Measurements from ENCODE around the gene TNNC1.

Gene TNNC1

DNA sequence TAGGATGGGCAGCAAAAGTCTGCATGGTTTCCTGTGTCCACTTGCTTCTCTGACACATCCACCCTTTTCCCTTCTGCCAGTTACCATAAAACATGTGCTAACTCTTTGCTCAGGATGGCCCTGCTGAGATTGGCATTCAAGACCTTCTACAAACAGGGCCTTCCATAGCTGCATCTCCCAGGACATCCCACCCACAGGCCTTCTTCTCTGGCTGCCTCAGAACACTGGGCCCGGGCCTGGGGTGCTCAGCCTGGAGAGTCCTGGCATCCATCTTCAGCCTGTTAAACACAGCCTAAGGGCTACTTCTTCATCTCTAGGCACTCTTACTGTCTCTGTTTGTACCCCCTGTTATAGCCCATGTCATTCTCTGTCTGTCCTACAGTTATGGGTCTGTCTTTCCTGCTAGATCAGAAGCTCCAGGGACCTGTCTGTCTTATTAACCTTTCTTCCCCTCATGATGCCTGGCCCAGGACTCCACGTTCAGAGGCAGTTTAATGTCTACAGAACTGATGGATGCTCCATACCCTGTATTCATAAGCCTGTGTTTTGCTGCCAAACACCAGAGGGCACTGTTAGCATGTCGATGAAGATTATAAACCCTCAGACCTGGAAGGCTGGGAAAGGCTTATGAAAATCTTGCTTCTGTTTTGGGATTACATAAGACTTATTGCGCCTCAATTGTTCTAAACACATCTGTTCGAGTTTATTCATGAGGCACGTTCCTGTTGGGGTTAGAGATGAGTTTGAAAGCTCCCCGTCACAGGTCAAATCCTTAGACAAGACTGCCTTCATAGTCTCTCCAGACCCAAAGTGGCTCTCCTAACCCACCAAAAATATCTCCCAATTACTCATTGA lies 25.5 kb downstream of the TNNC1 start:
- peak; percentile 72 for DNase-seq

DNA sequence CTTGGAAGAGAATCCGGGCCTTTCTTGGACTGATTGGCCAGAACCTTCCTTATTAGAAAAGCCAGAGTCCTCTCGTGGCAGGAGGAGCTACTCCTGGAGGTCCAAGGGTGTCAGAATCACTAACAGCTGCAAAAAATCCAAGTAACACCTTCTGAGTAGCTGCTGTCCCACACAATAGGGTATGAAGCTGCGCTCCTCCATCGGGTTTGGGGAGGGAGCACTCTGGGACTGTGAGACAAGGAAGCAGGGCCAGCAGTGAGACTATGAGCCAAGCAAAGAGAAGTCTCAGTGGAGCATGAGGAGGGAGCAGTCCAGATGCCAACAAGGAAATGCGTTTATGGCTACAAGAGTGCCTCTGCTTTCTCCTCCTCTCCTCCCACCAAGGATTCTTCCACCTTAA lies 30.7 kb downstream of the TNNC1 start:
- DNase-seq: no peak

DNA sequence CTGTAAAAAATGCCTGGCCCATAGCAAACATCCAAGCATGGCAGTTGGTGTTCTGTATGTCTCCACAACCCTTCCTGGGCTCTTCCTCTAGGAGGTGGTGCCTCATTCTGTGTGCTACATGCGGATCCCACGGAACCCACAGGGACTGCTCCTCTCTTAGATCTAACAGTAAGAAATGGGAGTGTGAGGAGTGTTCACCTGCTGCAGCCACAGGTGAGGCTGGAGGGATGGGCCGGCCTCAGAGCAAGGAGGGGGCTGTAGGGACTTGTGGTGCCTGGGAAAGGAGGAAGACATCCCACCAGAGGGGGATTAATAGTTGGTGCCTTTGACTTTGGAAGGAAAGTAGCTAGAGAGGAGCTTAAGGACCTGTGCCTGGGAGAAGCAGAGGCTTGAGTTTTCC lies 31.2 kb downstream of the TNNC1 start:
- no peak for DNase-seq

DNA sequence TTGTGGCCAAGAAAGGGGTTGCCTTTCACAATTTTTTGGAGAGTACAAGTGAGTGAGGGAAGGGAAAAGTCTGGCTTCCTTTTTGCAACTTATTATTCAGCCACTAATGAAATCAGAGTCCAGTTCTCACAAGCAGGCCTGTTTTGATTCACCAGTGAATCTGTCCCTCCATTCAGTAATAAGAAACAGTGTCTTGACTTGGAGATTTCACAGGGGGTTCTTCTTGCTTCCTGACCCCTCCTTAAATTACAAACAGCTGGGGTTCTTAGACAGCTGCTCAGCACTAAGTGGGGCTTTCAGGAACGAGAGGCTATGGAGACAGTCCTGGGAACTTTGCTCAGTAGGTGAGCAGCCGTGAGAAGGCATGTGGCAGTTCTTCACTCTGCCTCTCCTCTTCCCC lies 33.5 kb downstream of the TNNC1 start:
- no peak for DNase-seq

DNA sequence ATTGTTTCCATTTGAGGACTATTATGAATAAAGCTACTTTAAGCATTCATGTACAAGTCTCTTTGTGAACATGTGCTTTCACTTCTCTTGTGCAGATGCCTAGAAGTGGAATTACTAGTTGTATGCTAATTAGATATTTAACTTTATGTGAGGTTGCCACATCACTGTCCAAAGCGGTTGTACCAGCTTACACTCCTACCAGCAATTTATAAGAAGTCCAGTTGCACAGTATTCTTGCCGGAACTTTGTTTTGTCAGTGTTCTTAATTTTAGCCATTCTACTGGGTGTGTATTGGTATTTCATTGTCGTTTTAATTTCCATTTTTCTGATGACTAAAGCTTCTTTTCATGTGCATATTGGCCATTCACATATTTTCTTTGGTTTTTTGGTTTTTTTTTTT lies 38.0 kb downstream of the TNNC1 start:
- DNase-seq: no peak

DNA sequence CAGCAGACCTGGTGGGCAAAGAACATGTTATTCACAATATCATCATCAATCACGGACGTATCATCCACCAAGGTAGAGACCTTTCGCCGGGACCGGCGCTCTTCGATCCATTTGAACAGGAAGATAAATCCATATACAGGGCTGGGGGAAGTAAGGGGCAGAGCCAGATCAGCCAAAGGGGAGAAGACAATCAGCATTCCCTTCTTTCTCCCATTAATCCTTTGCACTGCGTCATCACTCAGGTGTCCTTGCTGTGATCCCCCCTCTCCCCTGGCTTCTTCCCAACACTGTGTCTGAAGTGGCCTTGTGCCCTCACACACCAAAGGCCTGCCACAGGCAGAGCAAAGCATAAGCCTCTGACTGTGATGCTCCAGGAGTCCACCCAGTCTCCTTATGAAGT lies 45.4 kb downstream of the TNNC1 start:
- DNase-seq: no peak

DNA sequence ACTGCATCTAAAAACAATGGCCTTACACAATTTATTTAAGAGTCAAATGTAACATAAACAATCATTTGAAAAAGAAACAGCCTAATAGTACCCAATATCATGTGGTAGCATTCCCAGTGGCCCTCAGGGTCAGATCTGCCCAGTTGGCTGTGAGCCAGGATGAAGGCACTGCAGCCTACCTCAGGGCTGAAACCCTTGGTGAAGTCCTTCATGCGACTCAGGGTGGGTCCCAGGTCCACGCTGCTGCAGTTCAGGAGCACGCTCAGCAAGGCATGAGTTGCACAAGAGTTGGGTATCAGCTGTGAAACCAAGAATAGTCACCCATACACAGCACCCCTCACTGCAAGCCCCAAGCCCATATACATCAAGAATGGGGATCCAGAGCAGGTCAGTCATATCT lies 46.1 kb downstream of the TNNC1 start:
- DNase-seq: no peak

DNA sequence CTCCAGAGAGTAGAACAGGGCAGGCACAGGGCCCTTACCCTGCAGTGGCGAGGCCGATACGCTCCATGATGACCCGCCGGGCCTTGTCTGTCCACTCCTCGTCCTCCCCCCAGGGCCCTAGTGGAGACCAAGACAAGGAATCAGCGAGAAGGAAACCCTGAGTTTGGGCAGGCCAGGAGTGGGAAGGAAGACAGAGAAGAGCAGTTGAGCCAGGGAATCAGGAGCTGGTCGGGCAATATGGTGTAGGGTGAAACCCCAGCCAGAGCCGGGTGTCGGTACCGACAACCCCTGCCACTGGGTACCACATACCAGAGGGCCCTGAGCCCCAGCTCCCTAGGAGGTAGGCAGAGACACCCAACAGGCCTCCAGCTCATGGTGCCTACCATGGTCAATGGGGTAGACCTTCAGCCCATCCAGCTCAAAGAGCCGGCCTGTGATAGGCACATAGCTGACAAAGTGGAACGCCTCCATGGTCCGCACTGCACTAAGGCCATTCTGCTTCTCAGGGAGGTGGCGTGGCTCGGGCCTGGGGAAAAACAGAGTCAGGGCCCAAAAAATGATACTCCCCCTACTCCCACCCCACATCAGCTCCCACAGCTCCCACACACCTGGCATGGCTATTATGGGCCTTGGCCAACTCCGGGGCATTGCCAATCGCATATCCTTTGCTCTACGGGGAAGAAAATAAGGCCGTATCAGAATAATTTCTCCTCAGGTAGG lies 46.9 kb downstream of the TNNC1 start:
- no peak for DNase-seq

DNA sequence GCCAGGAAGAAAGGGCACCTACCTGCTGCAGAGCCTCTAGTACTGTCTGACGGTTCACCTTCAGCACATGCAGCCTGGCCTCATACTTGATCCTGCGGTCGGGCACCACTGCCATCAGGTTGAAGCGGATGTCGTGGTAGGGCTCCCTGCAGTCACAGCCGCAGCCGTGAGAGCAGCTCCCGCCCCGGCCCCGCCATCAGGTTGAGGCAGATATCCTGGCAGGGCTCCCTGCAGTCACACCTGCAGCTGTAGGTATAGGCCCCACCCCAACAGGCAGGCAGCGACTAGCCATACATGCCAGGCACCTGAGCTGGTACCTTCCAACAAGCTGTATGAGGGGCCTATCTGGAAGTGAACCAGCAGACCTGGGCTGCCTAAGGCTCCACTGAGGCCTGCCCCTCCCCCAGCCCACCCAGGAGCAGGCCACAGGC lies 47.6 kb downstream of the TNNC1 start:
- DNase-seq: no peak

DNA sequence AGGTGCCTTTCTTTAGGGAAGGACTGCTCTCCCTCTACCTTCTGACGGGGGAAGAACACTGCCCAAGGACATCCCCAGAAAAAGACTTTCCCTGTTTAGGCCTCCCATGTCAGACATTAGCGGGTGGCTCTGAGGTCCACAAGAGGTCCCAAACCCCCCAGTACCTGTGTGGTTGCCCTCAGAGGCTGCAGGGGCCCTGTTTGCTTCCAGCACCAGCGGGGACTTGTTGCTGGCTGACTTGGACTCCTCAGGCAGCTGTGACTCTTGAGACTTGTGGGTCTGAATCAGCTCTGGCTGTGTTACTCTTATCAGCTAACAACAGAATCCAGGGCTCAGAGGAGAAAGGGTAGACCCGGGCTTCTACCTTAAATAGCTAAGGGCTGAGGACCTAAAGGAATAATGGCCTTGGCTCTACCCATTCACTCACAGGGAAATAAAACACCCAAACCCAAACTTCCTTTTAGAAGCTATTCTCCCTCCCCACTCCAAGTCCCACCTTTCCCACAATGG lies 48.2 kb downstream of the TNNC1 start:
- peak; percentile 11 for DNase-seq

DNA sequence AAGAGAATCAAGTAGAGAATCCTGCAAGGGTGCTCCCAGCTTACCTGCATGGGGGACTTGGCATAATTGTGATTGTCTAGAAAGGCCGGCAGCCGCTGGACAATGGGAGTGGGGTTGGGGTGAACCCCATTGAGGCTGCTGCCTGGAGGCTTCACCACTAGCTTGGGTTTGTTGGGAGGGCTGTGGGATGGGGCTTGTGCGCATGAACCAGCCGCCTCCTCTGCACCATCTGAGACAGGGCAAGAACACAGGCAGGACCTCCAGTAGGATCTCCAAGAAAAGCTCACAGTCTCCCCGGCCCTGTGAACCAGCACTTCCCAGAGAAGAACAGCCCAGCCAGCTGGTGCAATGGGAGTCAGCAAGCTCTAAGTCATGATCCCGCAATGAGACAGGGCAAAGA lies 48.8 kb downstream of the TNNC1 start:
- no peak for DNase-seq

DNA sequence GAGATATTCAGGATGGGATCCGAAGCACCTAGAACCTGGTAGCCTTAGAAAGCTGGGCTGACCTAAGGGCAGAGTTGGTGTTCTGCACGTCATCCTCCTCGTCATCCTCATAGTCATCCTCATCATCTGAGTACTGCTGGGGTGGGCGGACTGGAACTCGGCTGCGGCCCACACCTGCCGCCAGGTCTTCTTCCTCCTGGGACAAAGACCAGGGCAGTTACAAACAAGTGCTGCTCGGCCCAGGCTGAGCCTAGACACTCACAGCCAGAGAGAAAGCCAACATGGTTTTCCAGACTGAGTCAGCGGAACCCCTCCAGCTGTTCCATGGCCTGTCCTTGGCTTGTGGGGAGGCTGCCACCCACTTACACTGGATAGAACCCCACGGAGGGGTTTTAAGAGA lies 49.5 kb downstream of the TNNC1 start:
- no peak for DNase-seq

DNA sequence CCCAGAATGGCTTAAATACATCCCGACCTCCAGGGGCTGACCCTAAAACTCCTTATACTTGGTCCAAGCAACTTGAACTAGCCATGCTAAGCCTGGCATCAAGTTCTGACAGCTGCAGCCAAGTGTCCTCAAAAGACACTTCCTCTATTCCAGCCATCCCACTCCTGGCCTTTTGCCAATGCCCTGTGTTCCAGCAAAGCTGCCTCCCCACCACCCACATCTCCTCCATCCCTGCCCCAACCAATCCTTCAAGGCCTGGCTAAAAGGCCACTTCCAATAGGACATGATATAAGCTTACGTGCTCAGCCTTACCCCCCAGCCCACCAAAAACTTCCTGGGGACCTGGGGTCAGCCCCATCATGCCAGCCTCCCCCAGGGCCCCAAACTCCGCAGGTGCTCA lies 49.9 kb downstream of the TNNC1 start:
- no peak for DNase-seq

DNA sequence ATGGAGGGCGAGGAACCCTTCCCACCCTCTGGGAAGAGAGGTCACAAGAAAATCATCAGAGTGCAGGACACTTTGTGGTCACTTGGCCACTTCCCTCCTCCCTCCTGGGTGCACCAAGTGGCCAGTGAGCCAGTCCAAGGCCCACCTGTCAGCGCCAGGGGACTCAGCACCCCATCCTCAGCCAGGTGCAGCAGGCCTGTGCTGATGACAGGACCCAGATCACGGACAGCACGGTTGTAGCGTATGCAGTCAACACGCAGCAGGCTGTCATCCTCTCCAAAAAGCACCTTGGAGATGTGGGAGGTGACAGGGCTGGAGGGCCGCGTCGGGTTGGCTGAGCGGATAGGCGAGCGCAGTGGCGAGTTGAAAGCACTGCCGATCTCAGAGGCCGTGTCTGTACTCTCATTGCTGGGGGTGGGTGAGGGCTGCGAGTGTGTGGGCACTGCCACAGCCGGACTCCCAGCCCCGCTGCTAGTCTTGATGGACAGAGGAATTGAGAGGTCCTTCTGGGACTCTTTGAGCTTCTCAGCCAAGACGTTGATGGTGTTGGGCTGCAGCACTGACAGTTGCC lies 50.5 kb downstream of the TNNC1 start:
- peak; percentile 15 for DNase-seq

DNA sequence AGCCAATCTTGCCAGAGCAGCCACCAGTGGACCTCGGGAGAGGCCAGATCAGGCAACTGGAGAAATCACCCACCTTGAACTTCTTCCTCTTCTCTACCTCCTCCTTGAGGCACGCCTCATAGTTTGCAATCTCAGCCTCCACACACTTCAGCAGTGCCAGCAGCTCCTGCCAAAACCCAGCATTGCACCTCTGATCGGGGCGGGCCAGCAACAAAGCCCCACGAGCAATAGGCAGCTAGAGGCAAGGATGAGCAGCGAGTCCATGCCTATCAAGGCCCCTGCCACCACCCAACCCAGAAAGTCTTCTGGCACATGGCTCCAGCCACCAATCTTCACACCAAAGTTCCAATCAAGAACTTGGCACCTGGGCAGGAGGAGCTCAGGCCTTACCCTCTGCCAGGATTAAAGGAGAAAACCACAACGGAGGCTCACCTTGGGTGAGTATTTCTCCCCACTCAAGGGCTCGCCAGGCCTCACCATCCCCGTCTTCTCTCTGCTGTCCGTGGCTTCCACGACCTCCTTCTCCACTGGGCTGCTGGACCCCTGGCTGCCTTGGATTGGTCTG lies 51.1 kb downstream of the TNNC1 start:
- DNase-seq: peak; percentile 15

DNA sequence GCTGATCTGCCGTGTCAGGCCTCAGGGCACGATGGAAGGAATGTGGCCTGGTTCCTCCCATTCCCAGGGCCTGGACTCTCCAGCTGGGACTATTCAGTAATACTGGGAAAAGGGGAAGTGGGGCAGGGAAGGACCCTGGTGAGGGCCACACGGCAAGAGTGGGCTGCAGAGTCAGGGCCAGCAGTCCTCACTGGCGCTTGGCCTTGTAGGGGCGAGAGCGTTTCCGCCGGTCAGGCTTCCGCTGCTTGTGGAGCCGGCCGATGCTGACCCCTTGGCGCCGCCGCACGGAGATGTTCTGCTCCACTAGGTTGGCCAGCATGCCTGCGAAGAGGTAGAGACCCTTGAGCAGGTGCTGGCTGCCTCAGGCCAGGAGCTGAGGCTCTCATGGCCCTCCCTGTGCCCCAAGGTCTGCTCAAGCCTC lies 51.7 kb downstream of the TNNC1 start:
- DNase-seq: no peak

DNA sequence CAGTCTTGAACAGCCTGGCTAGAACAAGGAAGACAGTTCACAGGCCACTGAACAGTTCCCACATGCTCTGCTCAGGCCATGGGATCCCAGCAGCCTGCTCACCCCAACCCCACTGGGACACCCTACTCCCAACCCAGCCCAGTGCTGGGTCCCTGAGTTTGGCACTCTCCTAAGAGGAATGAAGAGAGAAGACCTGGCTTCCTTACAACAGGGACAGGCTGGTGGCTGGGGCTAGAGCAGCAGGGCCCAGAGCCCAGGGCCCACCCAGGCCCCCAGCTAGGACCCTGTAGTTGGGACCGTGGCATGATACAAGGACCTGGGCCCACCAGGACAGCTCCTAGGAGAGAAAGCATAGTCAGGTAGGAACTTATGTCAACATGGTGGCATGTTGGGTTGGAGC lies 52.3 kb downstream of the TNNC1 start:
- peak; percentile 15 for DNase-seq
